Measurements from ENCODE around the gene MARCHF6. TPM values are rescaled to one million over a fixed set of nuclear protein-coding genes. Genes with fewer than 3 reads are reported as not detected.

The MARCHF6 gene
- total and polyA plus RNA-seq, 9 of the 15 experiments (the other 6 are each of a cell fraction or from before 2014, with no cell fraction given) = 74.1 to 456 (median 116) TPM

GRCh38 chr5:10306114-10306513 is 47.4 kb upstream of the MARCHF6 start:
- no peaks in the 10 kb centered on the region for H4K20me1 ChIP-seq (replicated peaks; ENCODE audit: control insufficient read depth, insufficient read depth, low read length)
- in situ Hi-C loops (cut with MboI) = no loop called here
- CTCF ChIA-PET (ENCODE audit: low intra/inter-chr PET ratio) = no interaction called here
- H3K36me3 ChIP-seq (ENCODE audit: control insufficient read depth, insufficient read depth, low read length) = peaks cover 31% of the 10 kb centered on the region
- BruUV-seq (replicated peaks) = no TSS peak
- no peaks in the 10 kb centered on the region for H3K9me1 ChIP-seq (ENCODE audit: control insufficient read depth, insufficient read depth, low read length)
- intact Hi-C loops (cut with micrococcal nuclease) = loop anchor here (5.0 to 10.0 kb wide), 2 partner anchors 54 to 299 kb away; partner anchors contain the start of gene CCT5
- H3K27ac ChIP-seq (ENCODE audit: extremely low read depth, low read depth, low read length) = peak overlapping the region; percentile 91
- 4% methylated on average over 5 of the region's 5 CpGs for WGBS (ENCODE audit: insufficient coverage, low coverage, missing lambda C conversion rate)
- DNase-seq (ENCODE audit: extremely low read depth in 1 of 4, low spot score in 3 of 4) (no peak), FAIRE-seq (no peak), ATAC-seq (no peak)
- H3K9ac ChIP-seq (ENCODE audit: insufficient read depth in 1 of 2, low read depth in 2 of 2, low read length in 2 of 2) = peak overlapping the region; percentile 69 to 75; a peak in 3 of 4 replicates
- TF ChIP-seq OTX1 (CRISPR knock-in tag; IDR thresholded peaks at IDR 0.05) (no peak), SMARCE1 (IDR thresholded peaks at IDR 0.05) (0 out of 2 replicates have a peak, but pooled peaks have one; percentile 28), ZNF239 (CRISPR knock-in tag; IDR thresholded peaks at IDR 0.05) (no peak), ZBTB33 (CRISPR knock-in tag; IDR thresholded peaks at IDR 0.05) (no peak), HOXB6 (CRISPR knock-in tag; IDR thresholded peaks at IDR 0.05; ENCODE audit: borderline replicate concordance) (no peak), NKRF (IDR thresholded peaks at IDR 0.05; ENCODE audit: borderline replicate concordance) (peak; percentile 30; the same call in 1 of the 2 replicates), ZNF134 (CRISPR knock-in tag; conservative IDR thresholded peaks at IDR 0.05) (no peak), RBBP5 (IDR thresholded peaks at IDR 0.05; ENCODE audit: borderline replicate concordance, insufficient read depth, low read length, poor library complexity, severe bottlenecking) (peak; percentile 12), HDGF (IDR thresholded peaks at IDR 0.05) (peak; percentile 71; the same call in 1 of the 2 replicates), HNRNPUL1 (IDR thresholded peaks at IDR 0.05; ENCODE audit: low read length) (no peak), MAZ (CRISPR knock-in tag; conservative IDR thresholded peaks at IDR 0.05 in 1 of 2, IDR thresholded peaks at IDR 0.05 in 1 of 2) (0 out of 4 replicates have a peak, but pooled peaks of 1 of the 2 experiments have one; percentile 16)
- H3K79me2 ChIP-seq (ENCODE audit: control insufficient read depth, insufficient read depth, low read length) = peaks cover 66% of the 10 kb centered on the region
- H3K4me3 ChIP-seq = peak overlapping the region; percentile 78
- H2AFZ ChIP-seq (ENCODE audit: low read depth, low read length) = no peak overlapping the region
- H3K4me2 ChIP-seq (ENCODE audit: insufficient read depth, low read length) = peak overlapping the region; percentile 98
- POLR2A ChIA-PET = interaction anchor here (0.6 to 0.8 kb wide), 3 partner anchors 14 to 47 kb away, joined by 3 to 4 read pairs (median 3); no protein-coding TSS in a partner anchor
- no peaks in the 10 kb centered on the region for H3K9me3 ChIP-seq (replicated peaks; ENCODE audit: control insufficient read depth, insufficient read depth, low read depth, low read length)
- peaks cover 50 to 71% of the 10 kb centered on the region in 2 experiments for H3K4me1 ChIP-seq (replicated peaks in 1 of 2; ENCODE audit: control insufficient read depth in 2 of 2, insufficient read depth in 2 of 2, low read length in 2 of 2)
- no peaks in the 10 kb centered on the region for H3K27me3 ChIP-seq (ENCODE audit: control insufficient read depth in 2 of 2, insufficient read depth in 2 of 2, low read length in 2 of 2)
